Erythroblast (primary cell): ENCODE data around the gene SUSD3.

Source experiments
- DNase-seq, 2 experiments: peaks; one replicate each; lab custom pipeline; 2025; lab: John Stamatoyannopoulos, UW
- GATA1 ChIP-seq: IDR thresholded peaks from 2 replicates; pipeline ENCODE4 v1.6.1; 2011; ENCODE audit warnings: low read depth, mild to moderate bottlenecking, control low read depth, low read length, moderate library complexity
- POLR2A ChIP-seq: IDR thresholded peaks from 2 replicates; pipeline ENCODE4 v1.6.1; 2011; ENCODE audit warnings: mild to moderate bottlenecking, low read length

The SUSD3 gene

GRCh38 chr9:93133681-93134014 lies 75.1 kb downstream of the SUSD3 start:
- TF ChIP-seq GATA1 (no peak), POLR2A (no peak)
- peak; percentile 43 to 59 for DNase-seq

GRCh38 chr9:93134015-93134739 lies 75.7 kb downstream of the SUSD3 start, which contains the start of gene NINJ1:
TSS of gene NINJ1 (minus strand) at chr9:93134251. CDS start at chr9:93134217, 34 bp downstream.
- TF ChIP-seq POLR2A (peak; percentile 46), GATA1 (no peak)
- DNase-seq = peak; percentile 57 to 69
